Endodermal cell (in vitro differentiated cells): Measurements from ENCODE around the gene REV3L. TPM values are rescaled to one million over a fixed set of nuclear protein-coding genes. Genes with fewer than 3 reads are reported as not detected.

ENCODE experiments used
- DNase-seq: peaks from one replicate; pipeline ENCODE4 v3.0.0-alpha.2; 2017
- H3K27ac ChIP-seq: 2 replicates; pipeline ENCODE4 v1.5.1; 2013; ENCODE audit warnings: mild to moderate bottlenecking, low read depth, low read length, moderate library complexity
- H3K27me3 ChIP-seq: 2 replicates; pipeline ENCODE4 v1.6.1; 2013; ENCODE audit warnings: mild to moderate bottlenecking, low read length, moderate library complexity; ENCODE audit not compliant: insufficient read depth, control insufficient read depth, poor library complexity, severe bottlenecking
- H3K36me3 ChIP-seq: 2 replicates; pipeline ENCODE4 v1.7.0; 2013; ENCODE audit warnings: mild to moderate bottlenecking, low read length, moderate library complexity; ENCODE audit not compliant: control insufficient read depth, insufficient read depth
- H3K4me1 ChIP-seq: one replicate; pipeline ENCODE4 v1.7.0; 2013; ENCODE audit warnings: low read length; ENCODE audit not compliant: control insufficient read depth, insufficient read depth
- H3K4me3 ChIP-seq: 2 replicates; pipeline ENCODE4 v1.5.1; 2013; ENCODE audit warnings: mild to moderate bottlenecking, low read length, moderate library complexity
- H3K9ac ChIP-seq: 2 replicates; pipeline ENCODE4 v1.6.1; 2013; ENCODE audit warnings: mild to moderate bottlenecking, low read length, moderate library complexity; ENCODE audit not compliant: poor library complexity, severe bottlenecking; ENCODE audit errors: extremely low read depth
- H3K9me3 ChIP-seq: 2 replicates; pipeline ENCODE4 v1.6.1; 2013; ENCODE audit warnings: mild to moderate bottlenecking, low read length, moderate library complexity; ENCODE audit not compliant: control insufficient read depth
- H3K27ac Mint-ChIP-seq: 2 replicates; pipeline ENCODE4 v1.8.0; 2020; ENCODE audit warnings: mixed read lengths
- H3K27me3 Mint-ChIP-seq: 2 replicates; pipeline ENCODE4 v1.8.0; 2021; ENCODE audit warnings: mild to moderate bottlenecking, mixed read lengths; ENCODE audit not compliant: insufficient read depth
- H3K36me3 Mint-ChIP-seq: 2 replicates; pipeline ENCODE4 v1.8.0; 2020; ENCODE audit warnings: low read depth, mixed read lengths
- H3K4me1 Mint-ChIP-seq: 2 replicates; pipeline ENCODE4 v1.8.0; 2020; ENCODE audit warnings: mixed read lengths
- H3K4me3 Mint-ChIP-seq: 2 replicates; pipeline ENCODE4 v1.8.0; 2020; ENCODE audit warnings: mild to moderate bottlenecking, moderate library complexity, mixed read lengths
- H3K9me3 Mint-ChIP-seq: 2 replicates; pipeline ENCODE4 v1.8.0; 2020; ENCODE audit warnings: mild to moderate bottlenecking, mixed read lengths
- CTCF ChIP-seq: fragments of 200-600 bp; sonication (generic); conservative IDR thresholded peaks from 2 replicates; pipeline ENCODE4 v1.5.0; 2021; ENCODE audit warnings: antibody characterized with exemption, mild to moderate bottlenecking
- WGBS, 2 experiments: methylation state at CpG; one replicate each; pipeline versions ENCODE4 v1.1.5 to v1.1.7; 2013; ENCODE audit warnings: missing lambda C conversion rate in 2 of 2, mixed read lengths in 1 of 2; ENCODE audit not compliant: insufficient coverage in 1 of 2, insufficient read length in 1 of 2; 5-methylcytosine and 5-hydroxymethylcytosine counted together
- total RNA-seq, 2 donors: library from RNA; stranded (reverse); fragmentation: NEBNext Ultra II Directional in 1 of 2; extraction: Animal tissue kit (Norgen Biotek cat#: 25700) in 1 of 2; gene quantifications; 2 replicates in 1 of 2; 3 replicates in 1 of 2; pipeline ENCODE4 v1.2.1, GENCODE V29; 2021

The REV3L gene
- total RNA-seq, 2 donors from 2014 or later: 19.2 to 28.1 TPM

- Histone ChIP-seq H3K9me3 (peaks cover 13% of the 10 kb centered on the region), H3K27ac (no peak overlapping the region), H3K4me3 (peak overlapping the region; percentile 96), H3K4me1 (no peaks in the 10 kb centered on the region), H3K36me3 (peaks cover 30% of the 10 kb centered on the region), H3K27me3 (no peaks in the 10 kb centered on the region), H3K9ac (no peak overlapping the region)
- Mint-ChIP-seq H3K36me3 (peaks cover 16% of the 10 kb centered on the region), H3K9me3 (peaks cover 11% of the 10 kb centered on the region), H3K4me1 (peaks cover 17% of the 10 kb centered on the region), H3K27ac (no peak overlapping the region), H3K4me3 (no peak overlapping the region), H3K27me3 (peaks cover 5% of the 10 kb centered on the region)
- DNase-seq: no peak
- WGBS, 2 experiments: 90 to 100% methylated on average over 2 of the region's 2 CpGs
- no peak for TF ChIP-seq CTCF
Measured at GRCh38 chr6:111486475-111486874, 3.5 kb upstream of the REV3L start.

GRCh38 chr6:111485342-111485741, 2.3 kb upstream of the REV3L start:
- Mint-ChIP-seq H3K27ac (no peak overlapping the region), H3K27me3 (peaks cover 15% of the 10 kb centered on the region), H3K4me3 (no peak overlapping the region), H3K36me3 (peaks cover 16% of the 10 kb centered on the region), H3K9me3 (peaks cover 11% of the 10 kb centered on the region), H3K4me1 (peaks cover 23% of the 10 kb centered on the region)
- H3K36me3 ChIP-seq: peaks cover 26% of the 10 kb centered on the region
- H3K27ac ChIP-seq: no peak overlapping the region
- peak overlapping the region; percentile 96 for H3K4me3 ChIP-seq
- peak overlapping the region; percentile 94 for H3K9ac ChIP-seq
- no peak for TF ChIP-seq CTCF
- H3K27me3 ChIP-seq: peaks cover 8% of the 10 kb centered on the region
- no peak for DNase-seq
- no peaks in the 10 kb centered on the region for H3K4me1 ChIP-seq
- WGBS, 2 experiments: 89% methylated on average over 1 of the region's 1 CpG; no CpG with 5 or more reads in 1 of the 2 experiments
- peaks cover 13% of the 10 kb centered on the region for H3K9me3 ChIP-seq

GRCh38 chr6:111484633-111484930, 1.6 kb upstream of the REV3L start:
- H3K9ac ChIP-seq: peak overlapping the region; percentile 94

More at GRCh38 chr6:111484633-111484930, 1.6 kb upstream of the REV3L start:
- peaks cover 21% of the 10 kb centered on the region for H3K4me1 Mint-ChIP-seq
- H3K9me3 Mint-ChIP-seq: peaks cover 11% of the 10 kb centered on the region
- peaks cover 21% of the 10 kb centered on the region for H3K27me3 Mint-ChIP-seq
- peaks cover 13% of the 10 kb centered on the region for H3K9me3 ChIP-seq
- H3K27me3 ChIP-seq: peaks cover 15% of the 10 kb centered on the region
- H3K36me3 ChIP-seq: peaks cover 26% of the 10 kb centered on the region
- peak overlapping the region; percentile 96 for H3K4me3 ChIP-seq
- 33 to 50% methylated on average over 6 to 8 of the region's 8 CpGs for WGBS, 2 experiments
- peak overlapping the region; percentile 98 for H3K27ac Mint-ChIP-seq
- peak overlapping the region; percentile 88 for H3K4me3 Mint-ChIP-seq
- no peaks in the 10 kb centered on the region for H3K4me1 ChIP-seq
- no peak for TF ChIP-seq CTCF
- peak overlapping the region; percentile 97 for H3K27ac ChIP-seq
- H3K36me3 Mint-ChIP-seq: peaks cover 16% of the 10 kb centered on the region
- peak; percentile 40 for DNase-seq
